Uterus (tissue), 2 donors: ENCODE measurements around the gene ATP8A2.

Experiments
- POLR2A ChIP-seq, 2 donors: fragments of 450-650 bp; IDR thresholded peaks; one replicate each; pipeline ENCODE4 v1.6.1; 2016; ENCODE audit warnings: antibody characterized with exemption in 2 of 2, mild to moderate bottlenecking in 1 of 2, moderate library complexity in 1 of 2
- TF ChIP-seq, protein P1 (sequence below), 4 experiments: fragments of 200-600 bp in 2 of 4; fragments of 450-650 bp in 2 of 4; sonication (generic) in 2 of 4; IDR thresholded peaks; one replicate each; pipeline ENCODE4 v1.5.1; 2016 to 2019; ENCODE audit warnings: antibody characterized with exemption in 4 of 4, mild to moderate bottlenecking in 2 of 4, moderate library complexity in 1 of 4

DNA sequence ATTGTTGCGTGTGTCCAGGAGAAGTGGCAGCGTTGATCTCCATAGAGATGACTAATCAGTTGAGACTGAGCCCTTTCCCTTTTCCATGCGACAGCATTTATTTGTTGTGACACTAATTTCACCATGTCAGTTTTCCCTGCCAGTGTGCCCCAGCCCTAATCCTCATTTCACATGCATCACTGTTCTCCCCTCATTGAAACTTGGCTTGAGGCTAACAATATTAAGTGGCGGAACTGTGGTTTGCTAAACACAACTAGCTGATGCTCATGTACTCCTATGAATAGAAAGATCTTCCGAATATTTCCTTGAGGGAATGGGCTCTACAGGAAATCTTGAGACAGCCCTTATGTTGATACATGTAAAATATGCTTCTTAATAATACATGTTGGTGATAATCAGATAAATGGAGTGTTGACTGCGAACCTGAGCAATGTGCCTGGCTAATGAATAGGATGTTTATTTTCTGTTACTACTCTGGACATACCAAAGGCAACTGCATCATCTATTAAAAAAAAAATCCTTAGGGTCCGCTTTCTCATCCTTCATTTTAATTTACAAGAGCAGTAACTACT is 258.6 kb downstream of the ATP8A2 start:
- no peak for TF ChIP-seq POLR2A (IDR thresholded peaks at IDR 0.05)
- TF ChIP-seq, protein P1, sequence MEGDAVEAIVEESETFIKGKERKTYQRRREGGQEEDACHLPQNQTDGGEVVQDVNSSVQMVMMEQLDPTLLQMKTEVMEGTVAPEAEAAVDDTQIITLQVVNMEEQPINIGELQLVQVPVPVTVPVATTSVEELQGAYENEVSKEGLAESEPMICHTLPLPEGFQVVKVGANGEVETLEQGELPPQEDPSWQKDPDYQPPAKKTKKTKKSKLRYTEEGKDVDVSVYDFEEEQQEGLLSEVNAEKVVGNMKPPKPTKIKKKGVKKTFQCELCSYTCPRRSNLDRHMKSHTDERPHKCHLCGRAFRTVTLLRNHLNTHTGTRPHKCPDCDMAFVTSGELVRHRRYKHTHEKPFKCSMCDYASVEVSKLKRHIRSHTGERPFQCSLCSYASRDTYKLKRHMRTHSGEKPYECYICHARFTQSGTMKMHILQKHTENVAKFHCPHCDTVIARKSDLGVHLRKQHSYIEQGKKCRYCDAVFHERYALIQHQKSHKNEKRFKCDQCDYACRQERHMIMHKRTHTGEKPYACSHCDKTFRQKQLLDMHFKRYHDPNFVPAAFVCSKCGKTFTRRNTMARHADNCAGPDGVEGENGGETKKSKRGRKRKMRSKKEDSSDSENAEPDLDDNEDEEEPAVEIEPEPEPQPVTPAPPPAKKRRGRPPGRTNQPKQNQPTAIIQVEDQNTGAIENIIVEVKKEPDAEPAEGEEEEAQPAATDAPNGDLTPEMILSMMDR (IDR thresholded peaks at IDR 0.05) = no peak
